Adrenal gland (tissue), 5 donors: ENCODE results near the gene UGT8.

Experiments used
- POLR2A ChIP-seq, 2 donors: fragments of 450-650 bp; IDR thresholded peaks; one replicate each; pipeline ENCODE4 v1.6.1; 2017; ENCODE audit warnings: antibody characterized with exemption in 2 of 2, mild to moderate bottlenecking in 2 of 2, moderate library complexity in 1 of 2
- TF ChIP-seq, protein P1 (sequence below), 6 experiments: fragments of 450-650 bp in 4 of 6; fragments of 200-600 bp in 2 of 6; sonication (generic) in 1 of 6; IDR thresholded peaks; 1 replicate in 5 of 6; 2 replicates in 1 of 6; pipeline versions ENCODE4 v1.5.1 to v1.8.0; 2016 to 2021; ENCODE audit warnings: antibody characterized with exemption in 6 of 6, mild to moderate bottlenecking in 2 of 6, moderate library complexity in 1 of 6
- donor health status: DM: no; HTN: no; CAD: no.

DNA sequence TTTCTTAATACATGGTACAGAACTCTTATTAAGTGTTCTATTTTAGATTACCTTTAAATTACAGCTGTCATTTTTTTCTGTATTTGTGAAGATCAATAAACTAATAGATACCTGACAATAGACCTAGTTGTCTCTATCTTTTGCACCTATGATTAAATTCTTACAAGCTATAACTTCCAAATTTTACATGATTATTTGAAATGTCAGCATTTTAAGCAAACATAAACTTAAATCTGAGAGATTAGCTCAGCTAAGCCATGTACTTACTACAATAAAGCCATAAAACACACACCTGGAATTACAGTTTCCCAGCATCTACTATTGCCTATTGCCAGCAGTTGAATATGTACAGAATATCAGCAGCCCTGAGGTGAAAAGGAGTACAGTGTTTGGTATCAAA lies 118.8 kb downstream of the UGT8 start:
- TF ChIP-seq POLR2A (IDR thresholded peaks at IDR 0.05), result no peak
- TF ChIP-seq, protein P1, sequence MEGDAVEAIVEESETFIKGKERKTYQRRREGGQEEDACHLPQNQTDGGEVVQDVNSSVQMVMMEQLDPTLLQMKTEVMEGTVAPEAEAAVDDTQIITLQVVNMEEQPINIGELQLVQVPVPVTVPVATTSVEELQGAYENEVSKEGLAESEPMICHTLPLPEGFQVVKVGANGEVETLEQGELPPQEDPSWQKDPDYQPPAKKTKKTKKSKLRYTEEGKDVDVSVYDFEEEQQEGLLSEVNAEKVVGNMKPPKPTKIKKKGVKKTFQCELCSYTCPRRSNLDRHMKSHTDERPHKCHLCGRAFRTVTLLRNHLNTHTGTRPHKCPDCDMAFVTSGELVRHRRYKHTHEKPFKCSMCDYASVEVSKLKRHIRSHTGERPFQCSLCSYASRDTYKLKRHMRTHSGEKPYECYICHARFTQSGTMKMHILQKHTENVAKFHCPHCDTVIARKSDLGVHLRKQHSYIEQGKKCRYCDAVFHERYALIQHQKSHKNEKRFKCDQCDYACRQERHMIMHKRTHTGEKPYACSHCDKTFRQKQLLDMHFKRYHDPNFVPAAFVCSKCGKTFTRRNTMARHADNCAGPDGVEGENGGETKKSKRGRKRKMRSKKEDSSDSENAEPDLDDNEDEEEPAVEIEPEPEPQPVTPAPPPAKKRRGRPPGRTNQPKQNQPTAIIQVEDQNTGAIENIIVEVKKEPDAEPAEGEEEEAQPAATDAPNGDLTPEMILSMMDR (IDR thresholded peaks at IDR 0.05), result no peak
